NCI-H128 (cell line): ENCODE data around the gene SLCO3A1.
"Not testable (repeated sequence)": the region's sequence is repeated elsewhere in the genome, so short reads cannot be mapped to it uniquely, and the experiment has no call there.

Source experiments
- DNase-seq: peaks from one replicate; lab custom pipeline; 2025; ENCODE audit not compliant: unreplicated experiment; lab: John Stamatoyannopoulos, UW

Gene SLCO3A1

DNA sequence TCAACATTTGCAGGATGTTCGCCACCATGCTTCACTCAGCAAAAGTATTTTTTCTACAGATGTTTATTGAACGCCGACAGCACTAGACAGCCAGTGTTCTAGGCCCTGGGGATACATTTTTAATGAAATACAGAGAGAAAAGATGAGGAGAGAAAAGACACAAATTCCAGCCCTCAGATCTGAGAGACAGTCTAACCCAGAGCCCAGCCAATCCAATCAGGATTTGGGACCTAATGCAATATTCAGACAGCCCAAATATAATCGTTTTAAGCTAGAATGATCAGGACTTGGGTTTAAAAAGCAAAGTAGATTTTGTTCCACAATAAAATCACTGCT is 174.8 kb downstream of the SLCO3A1 start:
- no peak for DNase-seq

GRCh38 chr15:92029767-92030166 is 176.3 kb downstream of the SLCO3A1 start:
- no peak for DNase-seq

DNA sequence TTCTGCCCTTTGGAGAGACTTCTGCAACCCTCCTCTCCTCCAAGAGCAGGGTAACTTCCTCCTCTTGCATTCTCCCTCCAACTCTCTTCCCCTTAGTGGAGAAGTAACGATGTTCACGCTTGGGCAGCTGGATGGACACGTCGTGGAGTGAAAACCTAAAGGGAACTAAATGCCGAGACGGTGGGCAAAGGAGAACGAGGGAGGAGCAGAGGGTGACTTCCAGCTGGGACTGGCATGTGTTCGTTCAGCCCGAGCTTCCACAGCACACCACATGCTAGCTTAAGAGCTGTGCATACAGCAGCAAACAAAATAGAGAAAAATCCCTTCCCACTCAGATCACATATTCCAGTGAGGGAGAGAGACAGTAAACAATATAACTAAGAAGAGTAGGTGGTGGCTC is 179.8 kb downstream of the SLCO3A1 start:
- no peak for DNase-seq

- DNase-seq: no peak
Measured at GRCh38 chr15:92033723-92034122, 180.2 kb downstream of the SLCO3A1 start.

GRCh38 chr15:92034227-92034626 is 180.7 kb downstream of the SLCO3A1 start:
- no peak for DNase-seq

GRCh38 chr15:92035551-92035950 is 182.0 kb downstream of the SLCO3A1 start:
- DNase-seq: no peak

- DNase-seq: no peak
Measured at GRCh38 chr15:92035961-92036360, 182.5 kb downstream of the SLCO3A1 start.

- no peak for DNase-seq
Measured at GRCh38 chr15:92037491-92037890, 184.0 kb downstream of the SLCO3A1 start.

DNA sequence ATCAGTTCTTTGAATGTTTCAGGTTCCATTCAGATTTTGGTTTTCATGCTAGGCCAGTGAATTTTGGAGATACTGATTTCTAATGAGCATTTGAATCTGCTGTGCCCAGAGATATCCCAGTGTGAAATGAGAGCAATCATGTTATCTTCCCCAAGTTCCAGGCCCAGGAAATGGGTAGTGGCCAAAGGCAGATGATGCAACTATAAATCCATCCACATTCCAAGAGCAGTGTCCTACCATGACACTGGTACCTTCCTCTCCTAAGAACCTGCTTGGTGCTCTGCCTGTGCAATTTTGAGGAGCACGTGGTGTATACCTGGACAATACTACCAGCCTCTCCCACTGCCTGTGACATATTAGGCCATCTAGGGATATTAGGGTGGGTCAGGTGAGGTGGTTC is 186.8 kb downstream of the SLCO3A1 start:
- no peak for DNase-seq

DNA sequence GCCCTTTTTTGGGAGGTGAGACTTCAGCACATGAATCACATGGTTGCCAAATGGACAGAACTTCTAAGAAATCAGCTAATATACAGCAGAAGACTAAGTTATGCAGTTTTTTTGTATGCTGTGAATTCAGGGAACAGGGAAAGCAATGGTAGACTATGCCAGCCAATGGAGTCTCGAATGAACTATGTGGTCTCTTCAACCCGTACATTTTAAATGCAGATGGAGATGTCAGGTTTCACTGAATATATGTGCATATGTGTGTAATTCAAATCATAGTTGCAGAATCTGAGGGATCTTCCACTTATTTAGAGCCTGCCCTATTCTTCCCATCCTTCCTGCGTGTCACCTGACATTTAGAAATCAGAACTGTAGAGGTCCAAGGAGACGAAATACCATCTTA is 187.9 kb downstream of the SLCO3A1 start:
- DNase-seq: no peak

DNA sequence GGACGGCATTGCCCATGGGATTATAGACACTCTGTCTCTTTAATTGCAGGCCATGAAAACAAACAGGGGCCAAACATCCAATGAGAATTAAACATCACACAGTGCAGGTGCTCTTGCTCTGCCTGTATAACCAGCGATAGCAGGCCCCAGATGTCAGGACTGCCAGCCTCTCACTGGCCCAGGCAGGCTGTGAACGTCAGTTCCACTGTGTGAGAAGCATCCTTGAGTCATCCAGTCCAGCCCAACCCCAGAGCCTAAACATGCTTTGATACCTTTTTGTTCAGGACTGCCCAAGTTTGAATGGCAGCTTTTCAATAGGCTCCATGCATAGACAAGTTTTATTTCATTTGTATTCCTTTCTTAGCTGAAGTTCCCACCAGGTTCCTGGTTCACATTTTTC is 189.8 kb downstream of the SLCO3A1 start:
- no peak for DNase-seq

DNA sequence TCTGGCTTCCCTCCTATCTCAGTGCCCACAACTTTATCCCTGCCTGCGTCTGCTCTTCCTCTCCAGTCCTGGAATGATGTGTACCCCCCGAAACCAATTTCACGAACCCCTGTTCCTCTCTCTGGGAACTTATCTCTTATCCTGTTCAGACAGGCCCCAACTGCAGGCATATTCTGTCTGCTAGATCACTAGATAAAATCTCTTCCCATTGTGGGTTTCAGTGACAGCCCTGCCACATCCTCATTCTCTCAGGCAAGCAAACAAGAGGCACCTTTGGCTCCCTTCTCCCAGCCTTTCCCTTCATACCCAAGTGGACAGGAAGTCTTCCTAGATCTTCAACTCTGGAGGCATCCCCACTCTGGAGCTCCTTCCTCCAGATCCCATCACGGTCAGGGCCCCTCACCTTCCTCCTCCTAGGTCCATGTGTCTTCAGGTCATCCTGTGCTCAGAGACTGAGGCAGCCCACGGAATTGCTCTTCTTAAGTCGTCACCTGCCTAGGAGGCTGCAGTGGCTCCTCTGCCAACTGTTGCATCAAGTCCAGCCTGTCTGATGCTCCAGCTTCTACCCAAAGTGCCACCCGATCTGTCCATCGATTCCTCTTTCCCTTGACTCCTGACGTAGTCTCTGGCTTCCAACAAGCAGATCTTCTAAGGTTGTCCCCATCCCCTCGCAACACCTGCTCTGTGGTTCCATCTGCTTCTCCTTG is 190.8 kb downstream of the SLCO3A1 start:
- DNase-seq: no peak

DNA sequence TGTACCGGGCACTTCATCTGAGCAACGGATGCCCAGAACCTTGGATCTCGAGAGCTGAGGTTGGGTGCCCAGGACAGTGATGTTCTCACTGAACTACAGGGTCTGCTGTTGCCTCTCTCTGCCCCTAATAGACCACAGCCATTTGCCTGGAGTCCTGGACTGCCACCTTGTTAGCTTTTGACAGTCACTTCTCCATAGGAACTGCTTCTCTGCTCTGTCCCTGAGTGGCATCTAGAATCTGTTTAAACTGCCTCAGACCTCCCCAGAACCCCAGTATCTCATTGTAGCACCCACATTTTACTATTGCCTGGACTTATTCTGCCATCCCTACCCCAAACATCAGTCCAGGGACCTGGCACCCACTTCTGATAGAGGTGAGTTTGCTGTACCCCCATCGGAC is 194.4 kb downstream of the SLCO3A1 start:
- no peak for DNase-seq

- DNase-seq: no peak
Measured at GRCh38 chr15:92048739-92049138, 195.2 kb downstream of the SLCO3A1 start.

- DNase-seq: no peak
Measured at GRCh38 chr15:92049290-92049989, 195.9 kb downstream of the SLCO3A1 start.

DNA sequence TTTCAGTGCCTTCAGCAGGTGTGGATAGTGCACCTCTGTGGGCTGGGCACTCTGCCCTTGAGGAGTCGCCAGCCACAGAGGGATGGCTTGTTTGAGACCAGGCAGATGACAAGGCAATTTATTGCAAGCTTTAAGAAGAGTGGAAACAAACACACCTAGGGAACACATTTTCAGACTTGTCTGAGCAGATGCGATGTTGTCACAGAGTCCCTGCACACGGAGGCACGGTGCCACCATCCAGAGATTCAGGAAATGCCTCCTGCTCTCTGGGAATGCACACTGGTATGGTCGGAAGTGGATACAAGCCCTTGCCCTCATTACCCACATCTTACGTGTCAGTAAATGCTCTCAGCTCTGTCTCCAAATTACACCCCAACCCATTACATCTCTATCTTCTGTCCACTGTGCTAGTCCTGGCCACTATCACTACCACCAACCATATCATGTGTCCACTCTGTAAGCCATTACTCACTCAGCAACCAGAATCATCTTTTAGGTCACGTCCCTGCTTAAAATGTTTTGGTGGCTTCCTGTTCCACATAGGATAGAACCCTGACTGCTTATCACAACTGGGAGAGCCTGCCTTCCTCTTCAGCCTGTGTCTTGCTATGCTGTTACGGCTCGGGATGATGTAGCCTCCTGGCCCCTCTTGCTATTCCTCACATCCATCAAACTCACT is 196.9 kb downstream of the SLCO3A1 start:
- no peak for DNase-seq

DNA sequence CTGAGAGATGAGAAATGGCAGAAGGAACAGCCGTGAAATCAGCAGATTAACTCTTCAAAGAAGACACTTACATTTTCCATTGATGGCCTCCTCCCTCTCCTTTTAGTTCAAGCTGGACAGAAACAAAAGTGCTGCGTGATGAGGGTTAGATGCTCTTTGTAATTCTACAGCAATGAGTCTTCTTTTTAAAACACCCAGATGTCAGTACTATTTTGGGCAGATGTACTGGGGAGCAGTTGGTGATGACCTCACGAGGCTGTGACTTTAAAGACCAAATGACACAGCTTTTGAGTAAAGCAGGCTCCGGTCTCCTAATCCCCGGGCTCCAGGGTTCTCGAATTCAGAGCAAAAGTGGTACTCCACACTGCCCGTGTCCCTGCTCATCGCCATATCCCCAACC is 198.2 kb downstream of the SLCO3A1 start:
- no peak for DNase-seq

DNA sequence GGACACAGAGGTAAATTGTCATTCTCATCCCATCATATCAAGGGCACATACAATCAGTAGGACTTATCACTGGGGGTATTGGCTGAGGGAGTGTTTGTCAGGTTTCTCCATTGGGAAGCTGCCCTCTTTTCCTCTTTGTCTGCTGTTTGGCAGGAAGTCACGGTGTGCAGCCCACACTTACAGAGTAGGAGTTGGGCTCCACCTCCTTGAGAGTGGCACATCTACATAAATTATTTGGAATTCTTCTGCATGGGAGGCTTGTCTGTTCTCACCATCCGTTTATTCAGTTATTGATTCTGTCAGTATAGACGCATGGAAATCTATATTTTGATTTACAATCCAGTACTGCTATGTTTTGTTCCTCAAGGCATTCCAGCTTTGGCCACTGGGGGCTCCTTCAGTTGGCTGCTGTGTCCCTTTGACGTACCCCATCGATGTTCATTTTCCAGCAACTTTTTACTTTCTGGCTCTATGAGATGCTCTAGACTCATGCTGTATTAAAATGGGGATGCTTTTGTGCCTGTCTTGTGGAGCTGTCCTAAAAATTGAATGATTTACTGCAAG is 200.3 kb downstream of the SLCO3A1 start:
- no peak for DNase-seq

DNA sequence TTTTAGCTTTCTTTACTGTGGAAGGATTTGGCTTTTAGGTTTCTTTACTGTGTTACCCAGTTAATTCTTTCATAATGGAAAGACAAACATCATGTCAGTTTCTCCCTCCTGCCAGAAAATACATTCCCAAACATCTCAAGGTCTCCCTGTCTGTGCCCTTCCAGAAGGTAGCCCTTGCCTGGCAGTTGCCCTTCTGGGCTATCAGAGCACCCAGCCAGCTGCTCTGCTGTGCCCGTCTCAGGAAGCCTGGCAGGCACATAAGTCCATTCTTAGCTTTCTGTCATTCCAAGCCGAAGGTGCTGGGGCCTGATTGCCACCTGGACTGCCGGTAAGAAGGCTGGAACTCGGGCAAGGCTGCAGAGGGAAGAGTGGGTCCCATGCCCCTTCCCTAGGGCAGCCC is 203.4 kb downstream of the SLCO3A1 start:
- DNase-seq: no peak

DNA sequence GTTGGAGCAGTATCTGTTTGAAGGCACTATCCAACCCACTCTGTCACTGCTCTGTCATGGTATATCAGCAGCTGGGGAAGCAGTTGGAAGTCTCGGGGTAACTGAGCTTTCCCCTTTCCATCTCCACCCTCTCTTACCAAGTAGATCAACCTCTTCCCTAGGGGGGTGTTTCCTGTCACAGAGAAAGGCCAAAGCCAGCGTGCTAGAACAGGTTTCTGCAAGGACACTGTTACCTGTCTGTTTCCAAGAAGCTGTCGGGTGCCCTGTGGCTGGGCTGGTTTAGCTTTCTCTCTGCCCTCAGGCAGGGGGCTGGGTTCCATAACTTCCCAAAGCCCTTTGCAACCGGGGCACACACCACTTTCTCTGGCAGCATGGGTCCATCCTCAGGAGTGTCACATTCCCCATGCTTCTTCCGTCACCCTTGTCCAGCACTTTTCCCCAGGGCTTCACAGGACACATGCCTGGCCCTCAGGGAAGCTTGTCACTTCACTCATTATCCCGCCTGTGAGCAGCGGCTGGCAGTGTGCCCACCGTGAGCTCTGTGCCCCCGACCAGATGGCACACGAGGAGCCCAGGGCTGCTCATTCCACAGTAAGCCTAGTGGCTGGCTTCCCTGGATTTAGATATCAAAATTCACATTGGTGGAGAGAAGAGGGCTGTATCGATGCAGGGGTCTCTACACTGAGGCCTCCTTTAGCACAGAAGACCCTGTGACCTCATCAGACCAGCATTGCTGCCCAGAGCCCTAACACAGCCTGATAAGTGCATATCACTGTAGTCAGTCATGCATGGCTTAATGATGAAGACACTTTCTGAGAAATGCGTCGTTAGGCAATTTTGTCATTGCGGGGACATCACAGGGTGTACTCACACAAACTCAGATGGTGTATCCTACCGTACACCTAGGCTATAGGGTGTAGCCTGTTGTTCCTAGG is 205.8 kb downstream of the SLCO3A1 start:
- DNase-seq: no peak

GRCh38 chr15:92059971-92060311 is 206.4 kb downstream of the SLCO3A1 start:
- DNase-seq: not testable (repeated sequence)
